ENCODE measurements around the gene RGS12. TPM values are rescaled to one million over a fixed set of nuclear protein-coding genes. Genes with fewer than 3 reads are reported as not detected.

Gene RGS12
- total RNA-seq, 2 donors from 2014 or later = 45.2 to 48.6 TPM

GRCh38 chr4:3335982-3336381, 43.2 kb downstream of the RGS12 start:
- Mint-ChIP-seq H3K36me3 (ENCODE audit: low read depth) (peaks cover 10% of the 10 kb centered on the region), H3K4me1 (peaks cover 16% of the 10 kb centered on the region), H3K27me3 (ENCODE audit: insufficient read depth) (no peaks in the 10 kb centered on the region), H3K4me3 (no peak overlapping the region), H3K9me3 (no peaks in the 10 kb centered on the region), H3K27ac (no peak overlapping the region)
- Histone ChIP-seq H3K9me3 (ENCODE audit: control insufficient read depth, low read length) (no peaks in the 10 kb centered on the region), H3K27me3 (ENCODE audit: control insufficient read depth, insufficient read depth, low read length, poor library complexity, severe bottlenecking) (no peaks in the 10 kb centered on the region), H3K27ac (ENCODE audit: low read depth, low read length) (no peak overlapping the region), H3K4me1 (ENCODE audit: control insufficient read depth, insufficient read depth, low read length) (no peaks in the 10 kb centered on the region), H3K4me3 (ENCODE audit: low read length) (no peak overlapping the region), H3K9ac (ENCODE audit: extremely low read depth, low read length, poor library complexity, severe bottlenecking) (no peak overlapping the region), H3K36me3 (ENCODE audit: control insufficient read depth, insufficient read depth, low read length) (peaks cover 5% of the 10 kb centered on the region)
- TF ChIP-seq, protein P1, sequence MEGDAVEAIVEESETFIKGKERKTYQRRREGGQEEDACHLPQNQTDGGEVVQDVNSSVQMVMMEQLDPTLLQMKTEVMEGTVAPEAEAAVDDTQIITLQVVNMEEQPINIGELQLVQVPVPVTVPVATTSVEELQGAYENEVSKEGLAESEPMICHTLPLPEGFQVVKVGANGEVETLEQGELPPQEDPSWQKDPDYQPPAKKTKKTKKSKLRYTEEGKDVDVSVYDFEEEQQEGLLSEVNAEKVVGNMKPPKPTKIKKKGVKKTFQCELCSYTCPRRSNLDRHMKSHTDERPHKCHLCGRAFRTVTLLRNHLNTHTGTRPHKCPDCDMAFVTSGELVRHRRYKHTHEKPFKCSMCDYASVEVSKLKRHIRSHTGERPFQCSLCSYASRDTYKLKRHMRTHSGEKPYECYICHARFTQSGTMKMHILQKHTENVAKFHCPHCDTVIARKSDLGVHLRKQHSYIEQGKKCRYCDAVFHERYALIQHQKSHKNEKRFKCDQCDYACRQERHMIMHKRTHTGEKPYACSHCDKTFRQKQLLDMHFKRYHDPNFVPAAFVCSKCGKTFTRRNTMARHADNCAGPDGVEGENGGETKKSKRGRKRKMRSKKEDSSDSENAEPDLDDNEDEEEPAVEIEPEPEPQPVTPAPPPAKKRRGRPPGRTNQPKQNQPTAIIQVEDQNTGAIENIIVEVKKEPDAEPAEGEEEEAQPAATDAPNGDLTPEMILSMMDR (conservative IDR thresholded peaks at IDR 0.05) = no peak
- 95 to 96% methylated on average over 4 to 7 of the region's 7 CpGs for WGBS, 2 experiments (ENCODE audit: insufficient coverage in 1 of 2, insufficient read length in 1 of 2)
- DNase-seq = peak; percentile 31

- TF ChIP-seq, protein P1 (conservative IDR thresholded peaks at IDR 0.05) = no peak
- Histone ChIP-seq H3K9ac (ENCODE audit: extremely low read depth, low read length, poor library complexity, severe bottlenecking) (no peak overlapping the region), H3K27ac (ENCODE audit: low read depth, low read length) (no peak overlapping the region), H3K9me3 (ENCODE audit: control insufficient read depth, low read length) (no peaks in the 10 kb centered on the region), H3K4me3 (ENCODE audit: low read length) (no peak overlapping the region), H3K27me3 (ENCODE audit: control insufficient read depth, insufficient read depth, low read length, poor library complexity, severe bottlenecking) (no peaks in the 10 kb centered on the region), H3K36me3 (ENCODE audit: control insufficient read depth, insufficient read depth, low read length) (peaks cover 5% of the 10 kb centered on the region), H3K4me1 (ENCODE audit: control insufficient read depth, insufficient read depth, low read length) (no peaks in the 10 kb centered on the region)
- WGBS, 2 experiments (ENCODE audit: insufficient coverage in 1 of 2, insufficient read length in 1 of 2) = 92 to 93% methylated on average over 5 to 11 of the region's 14 CpGs
- Mint-ChIP-seq H3K27me3 (ENCODE audit: insufficient read depth) (no peaks in the 10 kb centered on the region), H3K4me1 (peaks cover 15% of the 10 kb centered on the region), H3K27ac (no peak overlapping the region), H3K9me3 (no peaks in the 10 kb centered on the region), H3K4me3 (no peak overlapping the region), H3K36me3 (ENCODE audit: low read depth) (peaks cover 10% of the 10 kb centered on the region)
- DNase-seq = no peak
Measured at GRCh38 chr4:3336382-3337356, 43.8 kb downstream of the RGS12 start.

GRCh38 chr4:3337357-3337732, 44.5 kb downstream of the RGS12 start:
- DNase-seq = no peak
- Histone ChIP-seq H3K9me3 (ENCODE audit: control insufficient read depth, low read length) (no peaks in the 10 kb centered on the region), H3K4me3 (ENCODE audit: low read length) (no peak overlapping the region), H3K36me3 (ENCODE audit: control insufficient read depth, insufficient read depth, low read length) (peaks cover 5% of the 10 kb centered on the region), H3K27me3 (ENCODE audit: control insufficient read depth, insufficient read depth, low read length, poor library complexity, severe bottlenecking) (no peaks in the 10 kb centered on the region), H3K9ac (ENCODE audit: extremely low read depth, low read length, poor library complexity, severe bottlenecking) (no peak overlapping the region), H3K4me1 (ENCODE audit: control insufficient read depth, insufficient read depth, low read length) (peaks cover 3% of the 10 kb centered on the region), H3K27ac (ENCODE audit: low read depth, low read length) (no peak overlapping the region)
- no peak overlapping the region for H3K4me3 Mint-ChIP-seq
- H3K4me1 Mint-ChIP-seq = peaks cover 14% of the 10 kb centered on the region
- H3K9me3 Mint-ChIP-seq = no peaks in the 10 kb centered on the region
- H3K27me3 Mint-ChIP-seq (ENCODE audit: insufficient read depth) = no peaks in the 10 kb centered on the region
- TF ChIP-seq, protein P1 (conservative IDR thresholded peaks at IDR 0.05) = no peak
- WGBS, 2 experiments (ENCODE audit: insufficient coverage in 1 of 2, insufficient read length in 1 of 2) = 90 to 98% methylated on average over 2 to 6 of the region's 6 CpGs
- H3K27ac Mint-ChIP-seq = no peak overlapping the region
- H3K36me3 Mint-ChIP-seq (ENCODE audit: low read depth) = peaks cover 10% of the 10 kb centered on the region

All from endodermal cell (in vitro differentiated cells).